ENCODE data around the gene RALY.

- no peak for TF ChIP-seq EZH2 (IDR thresholded peaks at IDR 0.05; ENCODE audit: borderline replicate concordance)
- TF ChIP-seq CTCF (IDR thresholded peaks at IDR 0.05; ENCODE audit: poor library complexity), result no peak
- TF ChIP-seq EZH2phosphoT487 (IDR thresholded peaks at IDR 0.05; ENCODE audit: low read depth, severe bottlenecking, unreplicated experiment), result no peak
Measured at GRCh38 chr20:34112600-34113101, 118.9 kb downstream of the RALY start.

Measured in hepatocyte (in vitro differentiated cells).